HEK293 (cell line): ENCODE data around the gene DBNL.

Experiments
- CTCF ChIA-PET: fragments of 350-600 bp; formaldehyde crosslinking; extraction: SDS; loops from one replicate; lab custom pipeline; 2021; ENCODE audit warnings: antibody characterized with exemption; lab: Yijun Ruan, JAX
- POLR2A ChIA-PET: fragments of 300-600 bp; formaldehyde crosslinking; extraction: SDS; loops from one replicate; lab custom pipeline; 2020; ENCODE audit warnings: antibody characterized with exemption, inconsistent platforms; lab: Yijun Ruan, JAX
- H3K27ac ChIP-seq: fragments of 200-500 bp; sonication (Bioruptor generic); 2 replicates; pipeline ENCODE4 v1.5.1; 2014; ENCODE audit warnings: low read depth, low read length, control low read depth, inconsistent platforms; ENCODE audit errors: extremely low read depth
- H3K36me3 ChIP-seq, 2 experiments: fragments of 200-500 bp in 1 of 2; sonication (Bioruptor generic) in 1 of 2; 1 replicate in 1 of 2; 2 replicates in 1 of 2; pipeline ENCODE4 v1.5.1; 2014 to 2017; ENCODE audit warnings: inconsistent platforms in 2 of 2, low read length in 2 of 2; ENCODE audit not compliant: control insufficient read depth in 2 of 2, insufficient read depth in 1 of 2
- H3K4me1 ChIP-seq: fragments of 200-500 bp; sonication (Bioruptor generic); 2 replicates; pipeline ENCODE4 v1.5.1; 2014; ENCODE audit warnings: mild to moderate bottlenecking, low read length, inconsistent platforms; ENCODE audit not compliant: control insufficient read depth, insufficient read depth
- H3K4me3 ChIP-seq: 2 replicates; pipeline ENCODE4 v1.5.1; 2011; ENCODE audit warnings: low read depth, mild to moderate bottlenecking, control low read depth, low read length, moderate library complexity
- H3K9me3 ChIP-seq: fragments of 200-500 bp; sonication (Bioruptor generic); 2 replicates; pipeline ENCODE4 v1.5.1; 2014; ENCODE audit warnings: low read depth, low read length, inconsistent platforms; ENCODE audit not compliant: control insufficient read depth, insufficient read depth
- GLI4 ChIP-seq: fragments of 450-650 bp; formaldehyde crosslinking; IDR thresholded peaks from 2 replicates; pipeline ENCODE4 v1.5.1; 2016; ENCODE audit warnings: missing biosample characterization, missing genetic modification characterization
- GLIS1 ChIP-seq: fragments of 450-650 bp; formaldehyde crosslinking; IDR thresholded peaks from 2 replicates; pipeline ENCODE4 v1.5.1; 2016; ENCODE audit warnings: missing biosample characterization, missing genetic modification characterization
- GLIS2 ChIP-seq: fragments of 450-650 bp; formaldehyde crosslinking; IDR thresholded peaks from 2 replicates; pipeline ENCODE4 v1.5.1; 2016; ENCODE audit warnings: missing biosample characterization, missing genetic modification characterization
- HIC1 ChIP-seq: fragments of 450-650 bp; formaldehyde crosslinking; IDR thresholded peaks from 2 replicates; pipeline ENCODE4 v1.5.1; 2016; ENCODE audit warnings: missing biosample characterization, missing genetic modification characterization
- RBAK ChIP-seq: fragments of 450-650 bp; formaldehyde crosslinking; IDR thresholded peaks from 2 replicates; pipeline ENCODE4 v1.5.1; 2016; ENCODE audit warnings: missing biosample characterization, missing genetic modification characterization
- SCRT2 ChIP-seq: fragments of 450-650 bp; formaldehyde crosslinking; IDR thresholded peaks from 2 replicates; pipeline ENCODE4 v1.5.1; 2016; ENCODE audit warnings: missing biosample characterization, missing genetic modification characterization
- SP3 ChIP-seq: fragments of 450-650 bp; formaldehyde crosslinking; IDR thresholded peaks from 2 replicates; pipeline ENCODE4 v1.5.1; 2016; ENCODE audit warnings: missing biosample characterization, missing genetic modification characterization
- ZBTB21 ChIP-seq: fragments of 450-650 bp; formaldehyde crosslinking; IDR thresholded peaks from 2 replicates; pipeline ENCODE4 v1.5.1; 2017; ENCODE audit warnings: missing biosample characterization, missing genetic modification characterization
- ZIC2 ChIP-seq: fragments of 450-650 bp; formaldehyde crosslinking; IDR thresholded peaks from 2 replicates; pipeline ENCODE4 v1.5.1; 2016; ENCODE audit warnings: missing biosample characterization, missing genetic modification characterization
- ZNF133 ChIP-seq: fragments of 450-650 bp; formaldehyde crosslinking; IDR thresholded peaks from 2 replicates; pipeline ENCODE4 v1.5.1; 2016; ENCODE audit warnings: missing biosample characterization, missing genetic modification characterization
- ZNF155 ChIP-seq: fragments of 450-650 bp; formaldehyde crosslinking; IDR thresholded peaks from 2 replicates; pipeline ENCODE4 v1.5.1; 2016; ENCODE audit warnings: missing biosample characterization, missing genetic modification characterization
- ZNF26 ChIP-seq: fragments of 450-650 bp; formaldehyde crosslinking; IDR thresholded peaks from 2 replicates; pipeline ENCODE4 v1.5.1; 2016; ENCODE audit warnings: missing biosample characterization, missing genetic modification characterization
- ZNF302 ChIP-seq: fragments of 450-650 bp; formaldehyde crosslinking; IDR thresholded peaks from 2 replicates; pipeline ENCODE4 v1.5.1; 2016; ENCODE audit warnings: missing biosample characterization, missing genetic modification characterization, low read depth
- ZNF341 ChIP-seq: fragments of 450-650 bp; formaldehyde crosslinking; IDR thresholded peaks from 2 replicates; pipeline ENCODE4; 2016; ENCODE audit warnings: low read depth, missing biosample characterization, missing genetic modification characterization
- ZNF404 ChIP-seq: fragments of 450-650 bp; formaldehyde crosslinking; IDR thresholded peaks from 2 replicates; pipeline ENCODE4 v1.5.1; 2017; ENCODE audit warnings: missing biosample characterization, missing genetic modification characterization
- ZNF645 ChIP-seq: fragments of 450-650 bp; formaldehyde crosslinking; IDR thresholded peaks from 2 replicates; pipeline ENCODE4; 2016; ENCODE audit warnings: missing biosample characterization, missing genetic modification characterization
- ZNF664 ChIP-seq: fragments of 450-650 bp; formaldehyde crosslinking; IDR thresholded peaks from 2 replicates; pipeline ENCODE4 v1.5.1; 2016; ENCODE audit warnings: missing biosample characterization, missing genetic modification characterization
- TF ChIP-seq, protein P1 (sequence below): fragments of 450-650 bp; formaldehyde crosslinking; IDR thresholded peaks from 2 replicates; pipeline ENCODE4 v1.5.1; 2016; ENCODE audit warnings: missing biosample characterization, missing genetic modification characterization

Gene DBNL

GRCh38 chr7:44104860-44105771 is 60.6 kb downstream of the DBNL start:
- CTCF ChIA-PET = interaction anchor here (0.7 kb wide), 1 partner anchor 19 kb away, joined by 3 read pairs; no protein-coding TSS in a partner anchor
- TF ChIP-seq ZIC2 (tag by site-specific recombination) (peak; percentile 84), GLIS2 (tag by site-specific recombination) (peak; percentile 34; the same call in 1 of the 2 replicates), HIC1 (0 out of 2 replicates have a peak, but pooled peaks have one; percentile 30), GLIS1 (tag by site-specific recombination) (peak; percentile 71), ZNF341 (tag by site-specific recombination) (peak; percentile 37; the same call in 1 of the 2 replicates), ZNF133 (tag by site-specific recombination) (no peak), ZNF664 (tag by site-specific recombination) (0 out of 2 replicates have a peak, but pooled peaks have one; percentile 59), SCRT2 (tag by site-specific recombination) (peak; percentile 86), ZNF645 (no peak)
- no peaks in the 10 kb centered on the region for H3K9me3 ChIP-seq
- POLR2A ChIA-PET = interaction anchor here (0.6 to 1.5 kb wide), 2 partner anchors 11 to 29 kb away, joined by 3 read pairs; no protein-coding TSS in a partner anchor
- H3K36me3 ChIP-seq = no peaks in the 10 kb centered on the region
- no peak overlapping the region for H3K27ac ChIP-seq
- no peaks in the 10 kb centered on the region for H3K4me1 ChIP-seq
- no peak overlapping the region for H3K4me3 ChIP-seq

DNA sequence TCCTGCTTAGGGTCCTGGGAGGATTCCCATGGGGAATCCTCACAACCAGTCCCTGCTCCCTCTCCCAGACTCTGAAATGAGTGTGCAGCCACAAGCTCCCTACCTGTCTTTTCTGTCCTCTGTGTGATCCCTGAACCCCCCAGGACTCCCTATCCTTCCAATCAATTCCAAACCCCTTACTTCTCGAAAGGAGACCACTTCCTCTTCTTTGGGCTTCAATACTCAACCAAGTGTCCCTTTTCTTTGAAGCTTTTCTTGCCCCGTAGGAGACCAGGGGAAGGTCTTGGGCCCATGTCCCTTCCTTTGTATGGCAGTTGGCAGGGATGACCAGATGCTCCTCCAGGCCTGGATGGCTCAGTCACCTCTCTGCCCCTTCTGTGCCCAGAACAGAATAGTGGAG is 61.3 kb downstream of the DBNL start:
- H3K4me1 ChIP-seq = no peaks in the 10 kb centered on the region
- TF ChIP-seq ZNF404 (no peak), GLI4 (tag by site-specific recombination) (no peak), ZNF302 (tag by site-specific recombination) (no peak), SP3 (tag by site-specific recombination) (no peak), ZBTB21 (tag by site-specific recombination) (no peak), RBAK (tag by site-specific recombination) (no peak), ZNF155 (tag by site-specific recombination) (no peak), ZNF26 (tag by site-specific recombination) (no peak)
- TF ChIP-seq, protein P1, sequence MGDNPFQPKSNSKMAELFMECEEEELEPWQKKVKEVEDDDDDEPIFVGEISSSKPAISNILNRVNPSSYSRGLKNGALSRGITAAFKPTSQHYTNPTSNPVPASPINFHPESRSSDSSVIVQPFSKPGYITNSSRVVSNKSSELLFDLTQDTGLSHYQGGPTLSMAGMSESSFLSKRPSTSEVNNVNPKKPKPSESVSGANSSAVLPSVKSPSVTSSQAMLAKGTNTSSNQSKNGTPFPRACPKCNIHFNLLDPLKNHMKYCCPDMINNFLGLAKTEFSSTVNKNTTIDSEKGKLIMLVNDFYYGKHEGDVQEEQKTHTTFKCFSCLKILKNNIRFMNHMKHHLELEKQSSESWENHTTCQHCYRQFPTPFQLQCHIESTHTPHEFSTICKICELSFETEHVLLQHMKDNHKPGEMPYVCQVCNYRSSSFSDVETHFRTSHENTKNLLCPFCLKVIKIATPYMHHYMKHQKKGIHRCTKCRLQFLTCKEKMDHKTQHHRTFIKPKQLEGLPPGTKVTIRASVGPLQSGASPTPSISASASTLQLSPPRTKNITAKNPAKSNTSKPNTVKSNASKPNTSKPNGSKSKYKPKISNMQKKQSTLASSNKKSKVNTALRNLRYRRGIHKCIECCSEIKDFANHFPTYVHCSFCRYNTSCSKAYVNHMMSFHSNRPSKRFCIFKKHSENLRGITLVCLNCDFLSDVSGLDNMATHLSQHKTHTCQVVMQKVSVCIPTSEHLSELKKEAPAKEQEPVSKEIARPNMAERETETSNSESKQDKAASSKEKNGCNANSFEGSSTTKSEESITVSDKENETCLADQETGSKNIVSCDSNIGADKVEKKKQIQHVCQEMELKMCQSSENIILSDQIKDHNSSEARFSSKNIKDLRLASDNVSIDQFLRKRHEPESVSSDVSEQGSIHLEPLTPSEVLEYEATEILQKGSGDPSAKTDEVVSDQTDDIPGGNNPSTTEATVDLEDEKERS = no peak
- H3K9me3 ChIP-seq = no peaks in the 10 kb centered on the region
- no peak overlapping the region for H3K4me3 ChIP-seq
- CTCF ChIA-PET = interaction anchor here (0.7 kb wide), 1 partner anchor 20 kb away, joined by 3 read pairs; no protein-coding TSS in a partner anchor
- no peak overlapping the region for H3K27ac ChIP-seq
- POLR2A ChIA-PET = interaction anchor here (0.6 to 1.5 kb wide), 2 partner anchors 11 to 30 kb away, joined by 3 read pairs; no protein-coding TSS in a partner anchor
- no peaks in the 10 kb centered on the region for H3K36me3 ChIP-seq
